Muscle of back (tissue), 11 donors: Measurements from ENCODE around the gene TRAM2. TPM values are rescaled to one million over a fixed set of nuclear protein-coding genes. Genes with fewer than 3 reads are reported as not detected.

ENCODE experiments used
- DNase-seq, 3 donors: peaks; one replicate each; pipeline versions ENCODE4 v3.0.0 to v3.0.0-alpha.2; 2013
- polyA plus RNA-seq, 10 donors: library from polyadenylated mRNA; unstranded; fragments of 120-200 nt; gene quantifications; one replicate each; pipeline ENCODE4 v1.2.1, GENCODE V29; 2013; ENCODE audit not compliant: insufficient read length in 10 of 10

Gene TRAM2
- polyA plus RNA-seq, 10 donors, result 20.1 to 28.0 (median 23.0) TPM

GRCh38 chr6:52531834-52532233, 45.0 kb downstream of the TRAM2 start:
- no peak for DNase-seq

GRCh38 chr6:52531396-52531795, 45.5 kb downstream of the TRAM2 start:
- no peak for DNase-seq

GRCh38 chr6:52530351-52530750, 46.5 kb downstream of the TRAM2 start:
- DNase-seq, result no peak

- no peak for DNase-seq
Observed at GRCh38 chr6:52529311-52529710, 47.5 kb downstream of the TRAM2 start.

GRCh38 chr6:52527436-52527835, 49.4 kb downstream of the TRAM2 start:
- no peak for DNase-seq

- DNase-seq, result no peak
Observed at GRCh38 chr6:52526634-52527033, 50.2 kb downstream of the TRAM2 start.

- no peak for DNase-seq
Observed at GRCh38 chr6:52524918-52525317, 51.9 kb downstream of the TRAM2 start.

- DNase-seq, result no peak
Observed at GRCh38 chr6:52523378-52524142, 53.3 kb downstream of the TRAM2 start.

GRCh38 chr6:52522655-52523054, 54.2 kb downstream of the TRAM2 start:
- no peak for DNase-seq

- DNase-seq, result no peak
Observed at GRCh38 chr6:52522151-52522626, 54.7 kb downstream of the TRAM2 start.

GRCh38 chr6:52519618-52520017, 57.2 kb downstream of the TRAM2 start:
- DNase-seq, result no peak

GRCh38 chr6:52518279-52518945, 58.4 kb downstream of the TRAM2 start:
- DNase-seq, result no peak

- peak; percentile 88 to 94 (median 93) for DNase-seq
Observed at GRCh38 chr6:52517502-52518278, 59.2 kb downstream of the TRAM2 start.

- DNase-seq, result no peak
Observed at GRCh38 chr6:52516943-52517342, 59.9 kb downstream of the TRAM2 start.

- DNase-seq, result no peak
Observed at GRCh38 chr6:52516269-52516668, 60.6 kb downstream of the TRAM2 start.

GRCh38 chr6:52515219-52515960, 61.5 kb downstream of the TRAM2 start:
- DNase-seq, result no peak

GRCh38 chr6:52514514-52514913, 62.3 kb downstream of the TRAM2 start:
- peak in 1 of 3 donors; percentile 52 for DNase-seq

- no peak for DNase-seq
Observed at GRCh38 chr6:52513896-52514295, 63.0 kb downstream of the TRAM2 start.

GRCh38 chr6:52513464-52513863, 63.4 kb downstream of the TRAM2 start:
- DNase-seq, result no peak

GRCh38 chr6:52512199-52512598, 64.7 kb downstream of the TRAM2 start:
- peak; percentile 77 to 95 (median 88) for DNase-seq

GRCh38 chr6:52511572-52512151, 65.2 kb downstream of the TRAM2 start:
- DNase-seq, result no peak
